Limb (tissue), 2 donors: Measurements from ENCODE around the gene MUC4.
"Not testable (repeated sequence)": the region's sequence is repeated elsewhere in the genome, so short reads cannot be mapped to it uniquely, and the experiment has no call there.

Experiments
- DNase-seq, 2 donors: peaks; one replicate each; pipeline ENCODE4 v3.0.0-alpha.2; 2016; ENCODE audit errors: extremely low spot score in 2 of 2

Gene MUC4

DNA sequence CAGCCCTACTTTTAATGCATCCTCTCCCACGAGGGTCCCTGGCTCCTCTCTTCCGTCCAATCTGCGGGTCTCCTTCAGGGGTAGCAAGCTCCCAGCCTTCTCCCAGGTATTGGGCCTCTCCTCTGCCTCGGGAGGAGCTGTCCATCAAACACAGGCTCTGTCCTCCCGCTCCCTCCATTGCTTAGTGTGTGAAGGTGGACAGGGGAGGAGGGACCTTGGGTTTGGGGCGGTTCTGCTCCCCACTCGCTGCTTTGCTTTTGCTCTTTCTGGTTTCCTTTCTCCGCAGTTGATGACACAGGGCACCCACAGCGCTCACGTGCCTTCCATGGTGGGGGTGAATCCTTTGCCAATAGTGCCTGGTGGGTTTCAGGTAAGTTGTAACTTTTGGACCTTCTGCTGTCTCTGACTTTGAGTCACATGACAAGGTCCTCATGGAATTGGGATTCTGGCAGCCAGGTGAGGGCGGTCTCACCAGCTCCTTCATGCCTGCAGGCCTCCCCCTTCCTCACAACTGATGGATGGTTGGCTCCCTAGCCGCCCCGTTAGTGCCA, 72.1 kb downstream of the MUC4 start:
- no peak for DNase-seq

DNA sequence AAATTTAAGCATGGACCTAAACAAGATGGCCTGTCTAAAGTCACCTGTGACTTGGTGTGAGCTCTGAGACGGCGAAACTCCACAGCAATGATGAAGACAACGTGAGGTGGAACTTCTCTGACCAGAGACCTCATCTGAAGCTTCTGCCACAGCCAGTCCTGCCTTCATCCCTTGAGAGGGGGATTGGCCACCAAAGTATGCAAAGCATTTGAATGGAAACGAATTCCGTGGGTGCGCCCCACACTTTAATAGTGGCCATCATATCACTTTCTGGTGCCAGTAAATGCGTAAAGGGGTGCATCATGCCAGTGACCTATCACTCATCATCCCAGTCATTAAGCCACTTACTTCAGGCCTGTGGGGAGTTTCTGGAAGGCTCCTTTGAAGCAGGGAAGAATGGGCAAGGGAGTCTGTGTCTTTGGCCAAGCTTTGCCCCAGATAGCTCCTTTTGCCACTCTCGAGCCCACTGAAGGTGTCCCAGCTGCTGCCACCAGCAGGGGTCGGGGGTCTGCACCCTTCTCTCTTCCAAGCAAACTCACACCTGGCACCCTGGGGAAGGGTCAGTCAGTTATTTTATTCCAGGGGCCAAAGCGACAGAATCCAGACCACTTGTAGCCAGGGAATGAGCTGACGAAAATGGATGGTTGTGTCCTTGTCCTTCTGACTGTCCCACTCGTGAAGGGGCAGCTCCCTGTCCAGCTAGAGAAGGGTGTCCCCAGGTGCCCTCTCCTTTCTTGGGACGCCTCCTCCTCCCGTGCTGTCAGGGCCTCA, 73.3 kb downstream of the MUC4 start:
- no peak for DNase-seq

DNA sequence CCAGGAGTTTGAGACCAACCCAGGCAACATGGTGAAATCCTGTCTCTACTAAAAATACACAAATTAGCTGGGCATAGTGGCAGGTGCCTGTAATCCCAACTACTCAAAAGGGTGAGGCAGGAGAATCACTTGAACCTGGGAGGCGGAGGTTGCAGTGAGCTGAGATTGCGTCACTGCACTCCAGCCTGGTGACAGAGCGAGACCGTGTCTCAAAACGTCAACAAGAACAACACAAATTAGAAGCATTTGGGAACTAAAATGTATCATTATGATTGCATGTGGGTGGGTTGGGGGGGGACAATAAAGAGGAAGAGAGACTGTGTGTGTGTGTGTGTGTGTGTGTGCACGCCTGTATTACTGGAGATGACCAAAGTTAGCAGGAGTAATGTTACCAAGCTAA, 73.9 kb downstream of the MUC4 start:
- not testable (repeated sequence) for DNase-seq

GRCh38 chr3:195736866-195737490, 74.8 kb downstream of the MUC4 start:
- no peak for DNase-seq

- DNase-seq = no peak
Observed at GRCh38 chr3:195735036-195735695, 76.6 kb downstream of the MUC4 start.

DNA sequence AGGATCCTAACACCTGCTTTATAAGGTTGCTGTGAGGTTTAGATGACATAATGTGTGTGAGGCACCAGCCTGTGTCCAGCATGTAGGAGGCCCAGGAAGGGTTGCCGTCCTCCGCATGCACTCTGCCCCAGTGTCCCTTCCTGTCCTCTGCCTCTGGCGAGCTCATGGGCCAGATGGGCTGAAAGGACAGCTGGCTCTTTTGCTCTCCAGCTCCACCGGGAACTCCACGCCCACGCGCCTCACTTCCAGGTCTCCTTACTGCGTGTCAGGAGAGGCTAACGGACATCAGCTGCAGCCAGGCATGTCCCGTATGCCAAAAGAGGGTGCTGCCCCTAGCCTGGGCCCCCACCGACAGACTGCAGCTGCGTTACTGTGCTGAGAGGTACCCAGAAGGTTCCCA, 78.8 kb downstream of the MUC4 start:
- DNase-seq = no peak

DNA sequence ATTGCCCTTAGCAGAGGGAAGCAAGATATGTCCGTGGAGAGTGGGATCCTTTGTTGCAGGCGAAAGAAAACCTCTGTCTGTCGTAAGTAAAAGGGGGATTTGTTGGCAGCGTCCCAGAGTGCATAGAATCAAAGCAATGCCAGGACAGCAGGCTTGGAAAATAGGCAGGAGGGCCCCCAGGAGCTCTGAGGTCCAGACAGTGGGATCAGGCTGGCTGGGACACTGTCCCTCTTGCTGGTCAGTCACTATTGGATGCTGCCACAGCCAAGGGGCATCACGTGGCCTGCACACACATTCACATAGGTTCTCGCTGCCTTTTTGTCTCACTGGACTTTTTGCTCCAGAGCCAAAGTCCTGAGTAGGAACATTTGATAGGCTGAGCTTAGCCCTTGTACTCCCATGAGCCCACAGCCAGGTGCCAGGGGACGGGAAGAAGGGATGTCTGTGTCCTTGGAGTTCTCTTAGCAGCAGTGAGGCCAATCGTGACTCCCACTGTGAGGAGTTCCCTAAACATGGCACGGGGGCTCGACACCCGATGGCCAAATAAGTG, 80.3 kb downstream of the MUC4 start:
- peak in 1 of 2 donors; percentile 30 for DNase-seq

- DNase-seq = no peak
Observed at GRCh38 chr3:195729476-195730251, 82.1 kb downstream of the MUC4 start.

DNA sequence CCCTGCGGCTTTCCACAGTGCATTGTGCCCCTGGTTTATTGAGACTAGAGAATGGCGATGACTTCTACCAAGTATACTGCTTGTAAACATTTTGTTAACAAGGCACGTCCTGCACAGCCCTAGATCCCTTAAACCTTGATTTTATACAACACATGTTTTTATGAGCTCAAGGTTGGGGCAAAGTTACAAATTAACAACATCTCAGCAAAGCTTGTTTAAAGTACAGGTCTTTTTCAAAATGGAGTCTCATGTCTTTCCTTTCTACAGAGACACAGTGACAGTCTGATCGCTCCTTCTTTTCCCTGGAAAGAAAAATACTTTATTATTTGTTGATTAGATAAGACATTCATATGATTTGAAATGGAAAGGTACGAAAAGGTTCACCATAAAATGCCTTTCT, 82.9 kb downstream of the MUC4 start:
- DNase-seq = not testable (repeated sequence)

GRCh38 chr3:195727606-195728195, 84.0 kb downstream of the MUC4 start:
- DNase-seq = no peak

DNA sequence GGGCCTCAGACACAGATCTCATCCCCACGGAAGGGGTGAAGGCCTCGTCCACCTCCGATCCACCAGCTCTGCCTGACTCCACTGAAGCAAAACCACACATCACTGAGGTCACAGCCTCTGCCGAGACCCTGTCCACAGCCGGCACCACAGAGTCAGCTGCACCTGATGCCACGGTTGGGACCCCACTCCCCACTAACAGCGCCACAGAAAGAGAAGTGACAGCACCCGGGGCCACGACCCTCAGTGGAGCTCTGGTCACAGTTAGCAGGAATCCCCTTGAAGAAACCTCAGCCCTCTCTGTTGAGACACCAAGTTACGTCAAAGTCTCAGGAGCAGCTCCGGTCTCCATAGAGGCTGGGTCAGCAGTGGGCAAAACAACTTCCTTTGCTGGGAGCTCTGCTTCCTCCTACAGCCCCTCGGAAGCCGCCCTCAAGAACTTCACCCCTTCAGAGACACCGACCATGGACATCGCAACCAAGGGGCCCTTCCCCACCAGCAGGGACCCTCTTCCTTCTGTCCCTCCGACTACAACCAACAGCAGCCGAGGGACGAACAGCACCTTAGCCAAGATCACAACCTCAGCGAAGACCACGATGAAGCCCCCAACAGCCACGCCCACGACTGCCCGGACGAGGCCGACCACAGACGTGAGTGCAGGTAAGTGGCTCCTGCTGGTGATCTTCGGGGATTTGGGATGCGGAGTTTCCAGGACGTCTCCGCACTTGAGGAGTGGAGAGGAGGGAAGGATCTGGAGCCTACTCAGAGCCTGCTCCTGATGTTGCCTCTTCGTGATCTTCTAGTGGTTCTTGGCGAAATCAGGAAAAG, 85.6 kb downstream of the MUC4 start:
- DNase-seq = not testable (repeated sequence)

DNA sequence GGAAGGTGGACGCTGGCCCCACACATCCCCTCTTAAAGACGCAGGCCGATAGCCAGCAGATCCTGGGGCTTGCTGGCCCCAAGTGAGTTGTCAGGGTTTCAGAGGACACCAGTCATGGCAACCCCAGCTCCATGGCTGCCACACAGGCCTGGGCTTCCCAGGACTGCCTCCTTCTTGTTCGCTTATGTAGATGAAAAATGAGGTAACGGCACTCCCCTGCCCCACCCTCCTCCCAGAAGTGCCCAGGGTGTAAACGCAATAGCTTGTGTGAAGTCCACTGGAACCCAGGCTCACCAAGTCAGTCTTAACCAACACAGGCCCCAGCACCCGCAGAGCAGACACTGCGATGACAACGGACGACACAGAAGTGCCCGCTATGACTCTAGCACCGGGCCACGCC, 87.4 kb downstream of the MUC4 start:
- DNase-seq = not testable (repeated sequence)

DNA sequence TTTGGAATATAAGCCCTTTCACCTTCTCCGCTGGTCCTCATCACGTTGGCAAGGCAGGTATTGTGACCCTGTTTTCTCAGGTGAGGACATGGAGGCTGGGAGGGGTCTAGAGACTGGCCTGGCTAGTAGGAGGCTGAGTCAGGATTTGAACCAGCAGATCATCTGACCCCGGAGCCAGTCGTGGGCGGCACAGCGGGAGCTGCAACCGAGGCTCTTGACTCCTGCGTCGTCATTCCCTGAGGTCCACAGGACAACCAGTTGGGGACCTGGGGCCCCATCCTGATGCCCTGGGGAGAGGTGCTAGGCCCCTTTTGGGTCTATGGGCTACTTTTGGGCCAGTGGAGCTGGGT, 88.8 kb downstream of the MUC4 start:
- DNase-seq = not testable (repeated sequence)

GRCh38 chr3:195722139-195722995, 89.4 kb downstream of the MUC4 start:
- not testable (repeated sequence) for DNase-seq

DNA sequence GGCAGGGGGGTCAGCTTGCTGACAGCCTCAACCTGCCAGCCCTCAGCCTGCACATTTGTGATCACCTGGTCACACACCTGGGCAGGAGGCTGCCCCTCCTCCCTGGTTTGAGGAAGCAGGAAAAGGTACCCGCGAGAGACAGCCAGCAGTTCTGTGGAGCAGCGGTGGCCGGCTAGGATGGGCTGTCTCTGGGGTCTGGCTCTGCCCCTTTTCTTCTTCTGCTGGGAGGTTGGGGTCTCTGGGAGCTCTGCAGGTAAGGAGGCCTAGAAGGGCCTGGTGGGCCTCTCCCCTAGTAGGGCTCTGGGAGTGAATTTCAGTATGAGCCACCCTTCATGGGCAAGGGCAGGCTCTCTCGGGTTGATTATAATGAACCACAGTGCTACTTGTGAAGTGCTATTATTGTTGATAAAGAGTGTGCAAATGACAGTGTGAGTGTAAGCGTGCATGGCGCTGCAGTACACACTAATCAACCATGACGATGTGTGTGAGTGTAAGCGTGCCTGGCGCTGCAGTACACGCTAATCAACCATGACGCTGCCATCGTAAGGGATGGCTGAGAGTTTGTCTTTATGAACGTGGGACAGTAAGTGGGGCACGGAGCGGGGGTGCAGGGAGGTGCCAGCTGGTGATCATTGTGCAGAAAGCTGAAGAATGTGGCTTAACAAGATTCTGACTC, 90.8 kb downstream of the MUC4 start, which contains the start of gene MUC20:
MUC20 (plus strand) TSS at position 148 of the 676 bp plus-strand sequence; CDS start at position 178, 30 bp downstream.
- not testable (repeated sequence) for DNase-seq

GRCh38 chr3:195719514-195720254, 92.0 kb downstream of the MUC4 start:
- not testable (repeated sequence) for DNase-seq

GRCh38 chr3:195718477-195718984, 93.2 kb downstream of the MUC4 start:
- DNase-seq = no peak
